GM18858 (cell line): ENCODE measurements around the gene FBXL15.
A peak's percentile ranks its signal among the peaks of the same experiment; 100 is the strongest.

Source experiments
- ATAC-seq: cut with Tn5 transposase; IDR thresholded peaks from one replicate; pipeline ENCODE4 v1.9.1; 2021; ENCODE audit not compliant: unreplicated experiment

Gene FBXL15, protein sequence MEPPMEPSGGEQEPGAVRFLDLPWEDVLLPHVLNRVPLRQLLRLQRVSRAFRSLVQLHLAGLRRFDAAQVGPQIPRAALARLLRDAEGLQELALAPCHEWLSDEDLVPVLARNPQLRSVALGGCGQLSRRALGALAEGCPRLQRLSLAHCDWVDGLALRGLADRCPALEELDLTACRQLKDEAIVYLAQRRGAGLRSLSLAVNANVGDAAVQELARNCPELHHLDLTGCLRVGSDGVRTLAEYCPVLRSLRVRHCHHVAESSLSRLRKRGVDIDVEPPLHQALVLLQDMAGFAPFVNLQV

DNA sequence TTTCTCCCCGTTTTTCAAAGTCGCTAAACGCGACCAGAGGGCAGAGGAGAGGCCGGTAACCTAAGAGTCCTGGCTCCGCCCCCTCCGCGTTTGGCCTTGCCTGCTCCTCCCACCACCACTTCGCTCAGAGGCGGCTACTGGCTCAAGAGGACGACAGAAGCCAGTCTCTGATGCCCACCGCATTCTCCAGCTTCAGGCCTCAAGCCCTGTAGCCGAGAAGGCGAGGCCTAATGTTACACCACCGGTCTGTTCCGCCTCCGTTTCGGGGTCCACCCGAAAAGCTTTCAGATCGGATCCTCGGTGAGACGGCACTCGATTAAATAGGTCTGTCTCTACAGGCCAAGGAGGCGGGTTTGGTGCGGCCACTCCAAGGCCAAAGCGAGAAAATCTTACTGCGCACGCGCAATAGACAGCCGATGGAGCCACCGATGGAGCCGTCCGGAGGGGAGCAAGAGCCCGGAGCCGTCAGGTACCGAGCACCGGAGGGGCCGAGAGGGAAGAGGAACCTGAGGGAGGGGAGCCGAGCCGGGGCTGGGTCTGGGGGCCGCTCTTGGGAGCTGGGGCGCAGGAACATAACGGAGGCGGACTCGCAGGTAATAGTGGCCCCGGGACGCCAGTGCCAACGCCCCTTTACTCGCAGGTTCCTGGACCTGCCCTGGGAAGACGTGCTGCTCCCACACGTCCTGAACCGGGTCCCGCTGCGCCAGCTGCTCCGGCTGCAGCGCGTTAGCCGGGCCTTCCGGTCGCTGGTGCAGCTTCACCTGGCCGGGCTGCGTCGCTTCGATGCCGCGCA lies at the start of gene FBXL15:
Gene FBXL15, plus strand, starts transcription at position 123 of the 793 bp plus-strand sequence. Its CDS starts 294 bp downstream, at position 417.
- peak; percentile 60 for ATAC-seq

DNA sequence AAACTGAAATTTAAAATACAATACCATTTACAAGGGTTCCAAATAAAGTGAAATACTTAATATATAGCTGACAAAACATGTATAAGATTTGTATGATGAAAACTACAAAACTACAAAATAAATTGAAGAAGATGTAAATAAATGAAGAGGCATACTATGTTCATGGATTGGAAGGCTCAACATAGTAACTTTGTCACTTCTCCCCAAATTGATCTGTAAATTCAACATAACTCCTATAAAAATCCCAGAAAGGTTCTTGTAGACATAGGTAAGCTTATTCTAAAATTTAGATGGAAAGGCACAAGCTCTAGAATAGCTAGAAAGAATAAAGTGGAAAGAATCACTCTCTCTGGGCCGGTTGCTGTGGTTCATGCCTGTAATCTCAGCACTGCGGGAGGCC lies 49.3 kb upstream of the FBXL15 start:
- no peak for ATAC-seq

DNA sequence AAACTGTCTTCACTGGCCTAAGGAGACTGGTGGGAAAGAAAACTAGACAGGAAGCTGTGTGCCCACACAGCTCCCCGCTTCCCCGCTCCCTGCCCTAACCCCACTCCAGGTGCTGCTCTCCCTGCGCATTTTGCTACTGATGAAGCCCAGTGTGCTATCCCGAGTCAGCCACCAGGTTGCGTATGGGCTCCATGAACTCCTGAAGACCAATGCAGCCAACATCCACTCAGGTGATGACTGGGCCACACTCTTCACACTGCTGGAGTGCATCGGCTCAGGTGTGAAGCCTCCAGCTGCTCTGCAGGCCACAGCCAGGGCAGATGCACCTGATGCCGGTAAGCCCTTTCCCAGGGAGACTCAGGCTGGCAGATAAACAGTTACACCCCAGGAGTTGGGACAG lies 45.4 kb upstream of the FBXL15 start:
- no peak for ATAC-seq

DNA sequence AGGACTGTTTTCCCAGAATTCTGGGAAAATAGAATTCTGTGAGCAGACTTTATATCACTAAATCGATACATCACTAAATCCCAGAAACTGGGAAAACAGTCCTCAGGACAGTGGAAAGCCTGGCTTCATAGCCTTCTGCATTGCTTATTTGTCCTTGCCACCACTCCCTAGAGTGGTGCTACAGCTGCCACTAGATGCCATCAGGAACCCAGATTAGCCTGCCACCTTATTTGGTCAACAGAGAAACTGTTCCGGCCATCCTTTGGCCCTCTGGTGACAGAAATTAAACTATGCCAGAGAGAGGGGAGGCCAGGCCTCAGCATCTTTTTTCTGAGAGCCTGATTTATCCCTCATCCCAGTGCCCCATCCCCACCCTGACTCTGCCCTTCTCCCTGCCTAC lies 44.8 kb upstream of the FBXL15 start:
- no peak for ATAC-seq

DNA sequence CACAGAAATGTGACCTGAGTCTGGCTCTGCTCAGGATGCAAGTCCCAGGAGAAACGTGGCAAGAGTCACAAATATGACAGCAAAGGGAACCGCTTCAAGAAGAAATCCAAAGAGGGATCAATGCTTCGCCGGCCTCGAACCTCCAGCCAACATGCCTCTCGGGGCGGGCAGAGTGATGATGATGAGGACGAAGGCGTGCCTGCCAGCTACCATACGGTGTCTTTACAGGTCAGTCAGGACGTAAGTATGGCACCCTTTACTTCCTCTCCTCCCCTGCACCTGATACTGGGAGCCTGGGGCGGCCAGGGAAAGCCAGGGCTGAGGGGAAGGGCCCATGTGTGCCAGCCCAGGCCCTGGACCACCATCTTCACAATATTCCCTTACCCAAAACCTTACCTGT lies 43.7 kb upstream of the FBXL15 start:
- no peak for ATAC-seq

DNA sequence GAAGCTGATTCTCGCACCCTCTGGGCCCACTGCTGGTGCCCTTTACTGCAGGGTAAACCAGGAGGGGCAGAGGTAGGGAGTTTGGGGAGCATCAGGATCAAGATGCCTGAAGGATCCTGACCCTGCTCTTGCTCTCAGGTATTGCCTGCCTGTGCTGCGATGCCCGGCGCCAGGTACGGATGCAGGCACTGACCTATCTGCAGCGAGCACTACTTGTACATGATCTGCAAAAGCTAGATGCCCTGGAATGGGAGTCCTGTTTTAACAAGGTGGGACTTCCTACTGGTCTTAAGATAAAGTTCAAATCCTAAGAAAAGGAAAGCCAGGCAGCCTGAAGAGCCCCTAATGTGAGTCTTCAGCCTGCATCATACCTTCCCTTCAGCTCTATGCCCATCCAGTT lies 41.3 kb upstream of the FBXL15 start:
- no peak for ATAC-seq

DNA sequence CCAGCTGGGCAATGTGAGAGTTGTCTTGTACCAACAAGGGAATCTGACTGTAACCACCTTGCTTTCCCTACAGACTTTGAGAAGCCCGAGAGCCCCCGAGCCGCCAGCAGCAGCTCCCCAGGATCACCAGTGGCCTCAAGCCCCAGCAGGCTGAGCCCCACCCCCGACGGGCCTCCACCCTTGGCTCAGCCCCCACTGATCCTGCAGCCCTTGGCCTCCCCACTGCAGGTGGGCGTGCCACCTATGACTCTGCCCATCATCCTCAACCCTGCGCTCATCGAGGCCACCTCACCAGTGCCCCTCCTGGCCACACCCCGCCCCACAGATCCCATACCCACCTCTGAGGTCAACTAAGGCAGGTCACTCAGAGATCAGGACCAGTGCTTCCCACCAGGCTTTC lies 38.7 kb upstream of the FBXL15 start:
- ATAC-seq = no peak

DNA sequence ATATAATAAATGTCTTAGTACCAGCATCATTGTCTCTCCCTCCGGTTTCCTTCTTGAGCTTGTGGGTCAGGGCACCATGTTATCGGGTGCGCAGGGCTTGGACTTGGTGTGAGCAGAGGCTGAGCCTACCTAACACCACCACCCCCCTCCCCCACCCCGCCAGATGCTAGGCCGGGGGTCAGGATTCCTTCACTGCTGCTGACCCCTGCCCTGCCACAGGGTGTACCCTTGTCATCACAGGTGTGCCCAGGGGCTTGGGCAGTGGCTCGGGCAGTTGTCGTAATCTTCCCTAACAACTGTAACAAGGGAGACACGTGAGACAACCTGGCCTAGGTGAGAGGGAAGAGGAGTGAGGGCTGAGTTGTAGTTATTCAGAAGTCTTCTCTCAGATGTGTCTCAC lies 37.8 kb upstream of the FBXL15 start:
- no peak for ATAC-seq

DNA sequence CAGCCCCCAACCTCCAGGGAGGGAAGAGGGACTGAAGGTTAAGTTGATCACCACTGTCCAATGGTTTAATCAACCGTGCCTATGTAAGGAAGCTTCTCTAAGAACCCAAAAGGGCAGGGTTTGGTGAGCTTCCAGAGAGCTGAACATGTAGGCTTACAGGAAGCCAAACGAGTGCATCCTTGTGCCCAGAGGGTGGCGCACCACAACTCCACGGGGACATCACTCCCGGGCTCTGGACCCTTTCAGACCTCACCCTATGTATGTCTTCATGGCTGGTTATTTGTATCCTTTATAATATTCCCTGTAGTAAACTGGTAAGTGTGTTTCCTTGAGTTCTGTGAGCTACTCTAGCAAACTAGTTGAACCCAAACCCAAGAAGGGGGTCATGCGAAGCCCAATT lies 36.6 kb upstream of the FBXL15 start:
- no peak for ATAC-seq

DNA sequence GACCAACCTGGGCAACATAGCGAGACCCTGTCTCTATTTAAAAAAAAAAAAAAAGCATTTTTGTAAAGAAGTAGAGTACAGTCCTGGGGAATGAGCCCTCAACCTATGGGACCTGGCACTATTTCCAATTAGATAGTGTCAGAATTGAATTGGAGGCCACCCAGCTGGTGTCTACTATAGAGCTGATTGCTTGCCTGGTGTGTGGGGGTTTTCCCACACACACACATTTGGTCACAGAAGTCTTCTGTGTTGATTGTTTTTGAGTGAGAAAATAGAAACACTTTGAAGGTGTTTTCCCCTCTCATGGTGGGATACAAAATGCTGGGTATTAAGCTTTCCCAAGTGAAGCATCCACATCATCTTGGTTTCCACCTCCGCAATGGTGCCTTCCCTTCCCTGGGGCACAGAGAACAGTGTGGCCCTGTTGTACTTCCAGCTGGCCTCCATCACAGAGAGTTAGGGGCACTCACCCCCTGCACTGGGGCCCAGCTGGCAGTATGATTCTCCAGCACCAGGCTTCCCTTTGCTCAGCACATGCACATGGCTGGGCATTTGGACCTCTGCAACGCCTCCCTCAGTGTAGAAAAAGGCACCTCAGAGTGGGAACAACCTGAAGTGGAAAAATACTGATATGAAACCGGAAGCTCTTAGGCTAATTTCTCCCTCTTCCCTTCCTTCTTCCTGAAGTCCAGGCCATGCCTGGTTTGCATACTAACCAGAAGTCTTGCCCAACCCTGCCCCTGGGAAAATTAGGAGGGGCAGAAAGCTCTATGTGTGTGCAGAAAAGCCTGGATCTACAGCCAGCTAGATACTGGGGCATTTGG lies 35.8 kb upstream of the FBXL15 start:
- ATAC-seq = no peak

DNA sequence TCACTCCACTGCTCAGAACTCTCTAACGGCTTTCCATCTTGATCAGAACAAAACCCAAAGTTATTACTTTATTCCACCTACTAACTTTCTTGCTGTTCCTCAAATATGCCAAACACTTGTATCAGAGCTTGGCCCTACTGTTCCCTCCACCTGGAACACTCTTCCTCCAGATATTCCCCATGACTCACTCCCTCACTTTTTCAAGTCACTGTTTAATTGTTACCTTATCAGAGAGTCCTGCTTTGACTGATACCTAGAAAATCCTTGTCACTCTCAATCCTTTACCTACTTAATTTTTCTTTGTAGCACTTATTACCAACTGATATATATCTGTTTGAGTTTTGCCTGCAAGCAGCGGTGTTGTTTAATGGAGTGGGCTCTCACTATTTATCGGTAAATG lies 30.7 kb upstream of the FBXL15 start:
- no peak for ATAC-seq

DNA sequence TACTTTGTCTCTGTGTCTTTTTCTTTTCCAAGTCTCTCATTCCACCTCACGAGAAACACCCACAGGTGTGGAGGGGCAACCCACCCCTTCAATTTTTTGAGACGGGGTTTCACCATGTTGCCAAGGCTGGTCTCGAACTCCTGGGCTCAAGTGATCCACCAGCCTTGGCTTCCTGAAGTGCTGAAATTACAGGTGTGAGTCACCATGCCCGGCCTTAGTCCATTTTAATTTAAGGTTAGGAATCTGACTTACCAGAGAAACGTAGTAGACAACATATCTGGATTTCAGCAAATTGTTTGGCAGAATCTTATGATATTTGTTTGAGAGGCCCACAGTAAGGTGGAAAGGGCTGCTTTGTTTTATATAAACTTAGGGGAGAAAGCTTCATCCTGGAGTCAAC lies 28.3 kb upstream of the FBXL15 start:
- ATAC-seq = no peak

DNA sequence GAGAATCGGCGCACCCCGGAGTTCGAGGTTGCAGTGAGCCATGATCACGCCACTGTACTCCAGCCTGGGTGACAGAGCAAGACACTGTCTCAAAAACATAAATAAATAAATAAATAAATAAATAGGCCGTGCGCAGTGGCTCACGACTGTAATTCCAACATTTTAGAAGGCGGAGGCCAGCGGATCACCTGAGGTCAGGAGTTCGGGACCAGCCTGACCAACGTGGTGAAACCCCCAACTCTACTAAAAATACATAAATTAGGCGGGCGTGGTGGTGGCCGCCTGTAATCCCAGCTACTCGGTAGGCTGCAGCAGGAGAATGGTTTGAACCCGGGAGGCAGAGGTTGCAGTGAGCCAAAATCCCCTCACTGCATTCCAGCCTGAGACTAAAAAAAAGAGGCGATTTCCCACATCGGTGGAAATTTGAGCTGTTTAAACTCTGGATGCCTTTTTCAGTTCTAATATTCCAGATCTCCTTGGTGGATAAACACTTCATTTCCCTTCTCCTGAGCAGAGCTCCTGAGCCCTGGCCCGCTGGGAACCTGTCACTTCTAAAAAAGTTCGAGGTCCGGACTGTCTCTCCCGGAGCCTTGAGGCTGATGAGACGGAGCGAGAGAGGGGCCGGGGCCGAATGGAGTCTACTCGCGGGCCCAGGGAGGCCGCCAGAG lies 27.1 kb upstream of the FBXL15 start:
- no peak for ATAC-seq

DNA sequence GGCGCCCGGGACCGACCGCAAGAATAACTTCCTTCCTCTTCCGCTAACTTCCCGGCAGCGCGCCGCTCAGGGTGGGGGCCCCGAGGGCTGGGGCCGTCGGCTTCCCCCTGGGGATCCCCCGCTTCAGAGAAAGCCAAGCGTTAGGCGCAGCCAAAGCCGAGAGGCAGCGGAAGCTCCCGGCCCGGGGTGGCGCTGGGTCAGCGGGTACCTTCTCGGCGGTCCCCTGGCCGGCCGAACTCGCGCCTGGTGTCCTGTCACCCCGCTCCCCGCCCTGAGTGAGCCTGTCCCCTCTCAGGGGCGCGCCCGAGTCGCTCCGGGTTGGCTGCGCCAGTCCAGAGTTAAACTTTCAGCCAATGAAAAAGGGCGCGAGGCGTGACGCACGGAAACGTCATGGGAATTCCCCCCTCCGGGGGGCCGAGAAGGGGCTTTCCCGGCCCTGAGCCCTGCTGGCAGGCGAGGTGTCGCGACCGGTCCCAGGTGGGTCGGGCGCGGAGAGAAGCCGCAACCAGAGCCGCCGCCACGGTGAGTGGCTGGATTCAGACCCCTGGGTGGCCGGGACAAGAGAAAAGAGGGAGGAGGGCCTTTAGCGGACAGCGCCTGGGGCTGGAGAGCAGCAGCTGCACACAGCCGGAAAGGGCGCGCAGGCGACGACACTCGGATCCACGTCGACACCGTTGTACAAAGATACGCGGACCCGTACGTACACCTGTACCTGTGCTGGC lies 26.4 kb upstream of the FBXL15 start:
- ATAC-seq = peak; percentile 72

DNA sequence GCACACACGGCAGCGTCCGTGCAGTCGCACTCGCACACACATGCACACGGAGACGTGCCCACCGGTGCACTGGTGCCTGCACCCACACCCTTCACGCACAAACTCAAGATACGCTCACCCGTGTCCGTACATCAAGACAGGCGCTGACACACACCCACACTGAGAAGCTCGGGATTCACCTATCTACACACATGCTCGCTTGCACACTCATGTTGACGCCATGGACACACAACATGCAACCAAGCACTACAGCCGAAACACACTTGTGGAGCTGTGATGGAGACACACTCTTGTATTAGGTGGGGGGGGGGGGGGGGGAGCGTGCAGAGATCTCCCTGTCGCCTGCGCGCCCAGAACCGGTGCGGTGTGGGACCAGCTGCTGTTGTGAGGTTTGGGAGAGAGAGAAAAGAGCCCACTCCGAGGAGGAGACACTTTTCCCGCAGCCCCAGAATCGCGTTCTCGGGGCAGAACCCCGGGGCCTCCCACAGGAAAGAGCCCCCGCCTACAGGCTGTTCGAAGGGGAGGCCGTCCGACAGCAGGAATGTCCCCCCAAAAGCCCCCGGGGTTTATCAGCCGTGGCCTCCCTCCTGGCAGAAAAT lies 25.7 kb upstream of the FBXL15 start:
- ATAC-seq = no peak

DNA sequence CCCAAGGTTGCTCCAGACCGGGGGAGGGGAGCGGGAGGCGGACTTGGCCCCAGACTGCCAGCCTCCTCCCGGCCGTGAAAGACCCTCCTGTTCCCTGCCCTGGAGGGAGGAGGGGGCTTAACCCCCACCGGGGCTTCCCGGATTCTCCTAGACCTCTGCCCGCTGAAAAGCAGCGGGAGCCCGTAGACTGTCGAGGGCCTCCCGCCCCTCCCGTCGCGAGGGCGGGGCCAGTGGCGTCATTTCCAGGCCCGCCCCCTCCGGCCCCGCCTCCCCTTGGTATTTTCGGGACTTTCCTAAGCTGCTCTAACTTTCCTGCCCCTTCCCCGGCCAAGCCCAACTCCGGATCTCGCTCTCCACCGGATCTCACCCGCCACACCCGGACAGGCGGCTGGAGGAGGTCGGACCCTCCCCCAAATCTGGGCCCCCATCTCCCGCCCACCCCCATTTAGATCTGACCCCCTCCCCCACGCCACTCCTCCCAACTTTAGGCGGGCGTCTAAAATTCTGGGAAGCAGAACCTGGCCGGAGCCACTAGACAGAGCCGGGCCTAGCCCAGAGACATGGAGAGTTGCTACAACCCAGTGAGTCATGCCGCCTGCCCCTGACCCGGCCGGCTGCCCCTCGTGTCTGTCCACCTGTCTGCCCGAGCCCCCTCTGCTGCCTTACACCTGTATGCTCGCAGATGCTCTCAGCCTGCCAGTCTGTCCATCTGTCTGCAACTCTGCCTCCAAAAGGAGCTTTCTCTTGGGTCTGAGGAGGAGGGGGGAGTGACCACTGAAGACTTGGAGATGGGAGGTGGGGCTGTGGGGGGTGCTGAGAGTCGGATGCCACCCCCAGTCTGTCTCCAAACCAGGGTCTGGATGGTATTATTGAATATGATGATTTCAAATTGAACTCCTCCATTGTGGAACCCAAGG lies 25.0 kb upstream of the FBXL15 start, which contains the start of gene NFKB2:
Gene NFKB2, plus strand, starts transcription at position 306 of the 917 bp plus-strand sequence. Its CDS starts 255 bp downstream, at position 561.
- no peak for ATAC-seq

DNA sequence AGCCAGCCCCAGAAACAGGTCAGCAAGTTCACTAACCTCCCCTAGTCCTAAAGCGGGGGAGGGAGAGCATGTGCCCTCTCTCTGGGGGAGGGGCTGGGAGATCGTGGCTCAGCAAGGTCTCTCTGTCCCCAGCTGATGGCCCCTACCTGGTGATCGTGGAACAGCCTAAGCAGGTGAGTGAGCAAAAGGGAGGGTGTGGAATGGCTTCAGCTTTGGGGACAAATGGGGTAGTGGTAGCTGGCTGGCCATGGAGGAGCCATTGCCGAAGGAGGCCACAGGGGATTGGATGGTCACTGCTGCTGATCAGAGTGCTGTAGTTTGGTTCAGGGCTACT lies 24.4 kb upstream of the FBXL15 start:
- ATAC-seq = no peak

DNA sequence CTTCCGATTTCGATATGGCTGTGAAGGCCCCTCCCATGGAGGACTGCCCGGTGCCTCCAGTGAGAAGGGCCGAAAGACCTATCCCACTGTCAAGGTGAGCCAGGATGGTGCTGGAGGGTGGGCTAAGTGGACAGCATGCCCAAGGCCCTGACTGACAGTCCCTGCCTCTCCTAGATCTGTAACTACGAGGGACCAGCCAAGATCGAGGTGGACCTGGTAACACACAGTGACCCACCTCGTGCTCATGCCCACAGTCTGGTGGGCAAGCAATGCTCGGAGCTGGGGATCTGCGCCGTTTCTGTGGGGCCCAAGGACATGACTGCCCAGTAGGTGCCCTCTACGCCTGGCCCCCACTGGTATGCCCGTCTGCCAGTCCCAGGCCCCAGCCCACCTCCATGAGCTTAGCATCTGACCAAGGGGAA lies 23.9 kb upstream of the FBXL15 start:
- ATAC-seq = no peak
